Common myeloid progenitor, CD34-positive (primary cell): Measurements from ENCODE around the gene APOA1.
A peak's percentile ranks its signal among the peaks of the same experiment; 100 is the strongest.

Experiments used
- CTCF ChIA-PET: fragments of 350-600 bp; sonication (Branson Sonifier 250); formaldehyde crosslinking; loops from one replicate; lab custom pipeline; 2021; ENCODE audit warnings: antibody characterized with exemption; lab: Charles Lee
- POLR2A ChIA-PET: fragments of 350-600 bp; sonication (Branson Sonifier 250); formaldehyde crosslinking; loops from one replicate; lab custom pipeline; 2021; ENCODE audit warnings: antibody characterized with exemption; lab: Charles Lee
- DNase-seq, 3 donors: peaks; one replicate each; pipeline versions ENCODE4 v3.0.0 to v3.0.0-alpha.2; 2013
- H3K27ac ChIP-seq, 2 experiments: 1 replicate in 1 of 2; 2 replicates in 1 of 2; pipeline ENCODE4 v1.7.0; 2013; ENCODE audit warnings: inconsistent platforms in 2 of 2, low read length in 2 of 2, mild to moderate bottlenecking in 2 of 2, low read depth in 1 of 2, moderate library complexity in 1 of 2; ENCODE audit not compliant: severe bottlenecking in 2 of 2, insufficient read depth in 1 of 2, poor library complexity in 1 of 2
- H3K27me3 ChIP-seq, 5 experiments: replicated peaks in 2 of 5; 1 replicate in 3 of 5; 2 replicates in 2 of 5; pipeline versions ENCODE4 v1.6.1 to v1.7.0; 2013; ENCODE audit warnings: low read length in 4 of 5, mild to moderate bottlenecking in 2 of 5, moderate library complexity in 2 of 5, inconsistent platforms in 1 of 5; ENCODE audit not compliant: insufficient read depth in 5 of 5, control insufficient read depth in 4 of 5
- H3K36me3 ChIP-seq, 4 experiments: 1 replicate in 2 of 4; 2 replicates in 2 of 4; pipeline versions ENCODE4 v1.6.1 to v1.7.0; 2013; ENCODE audit warnings: low read length in 3 of 4, control low read depth in 1 of 4, mild to moderate bottlenecking in 1 of 4; ENCODE audit not compliant: control insufficient read depth in 4 of 4, insufficient read depth in 4 of 4
- H3K4me1 ChIP-seq, 4 experiments: 1 replicate in 3 of 4; 2 replicates in 1 of 4; pipeline versions ENCODE4 v1.6.1 to v1.7.1; 2013; ENCODE audit warnings: low read length in 3 of 4, mild to moderate bottlenecking in 3 of 4, control low read depth in 1 of 4, inconsistent platforms in 1 of 4, moderate library complexity in 1 of 4; ENCODE audit not compliant: control insufficient read depth in 4 of 4, insufficient read depth in 4 of 4; ENCODE audit errors: control extremely low read depth in 1 of 4
- H3K4me3 ChIP-seq, 7 experiments: 1 replicate in 4 of 7; 2 replicates in 3 of 7; pipeline versions ENCODE4 v1.5.1 to v1.7.0; 2013; ENCODE audit warnings: mild to moderate bottlenecking in 7 of 7, low read length in 6 of 7, moderate library complexity in 6 of 7, inconsistent platforms in 2 of 7, low read depth in 2 of 7, control low read depth in 1 of 7; ENCODE audit not compliant: insufficient read depth in 4 of 7, control insufficient read depth in 1 of 7; ENCODE audit errors: extremely low read depth in 1 of 7
- H3K9me3 ChIP-seq, 5 experiments: 1 replicate in 4 of 5; 2 replicates in 1 of 5; pipeline versions ENCODE4 v1.6.1 to v1.7.1; 2013; ENCODE audit warnings: low read length in 4 of 5, mild to moderate bottlenecking in 2 of 5, inconsistent platforms in 1 of 5, low read depth in 1 of 5, moderate library complexity in 1 of 5; ENCODE audit not compliant: control insufficient read depth in 4 of 5, insufficient read depth in 2 of 5; ENCODE audit errors: control extremely low read depth in 1 of 5
- WGBS: methylation state at CpG from one replicate; pipeline ENCODE4 v1.1.5; 2013; ENCODE audit not compliant: insufficient coverage; 5-methylcytosine and 5-hydroxymethylcytosine counted together

Gene APOA1

GRCh38 chr11:116875194-116875593 is 37.8 kb upstream of the APOA1 start:
- DNase-seq = no peak
- H3K4me1 ChIP-seq = peaks cover 8 to 40% (median 24%) of the 10 kb centered on the region in 4 experiments
- no peak overlapping the region for H3K4me3 ChIP-seq
- no peaks in the 10 kb centered on the region for H3K27me3 ChIP-seq
- POLR2A ChIA-PET = no interaction called here
- CTCF ChIA-PET = interaction anchor here (0.9 to 3.6 kb wide), 5 partner anchors 11 to 235 kb away, joined by 3 to 9 read pairs (median 4); no protein-coding TSS in a partner anchor
- 100% methylated on average over 3 of the region's 7 CpGs for WGBS
- peaks cover 24 to 52% (median 45%) of the 10 kb centered on the region in 4 experiments for H3K36me3 ChIP-seq
- no peaks in the 10 kb centered on the region for H3K9me3 ChIP-seq
- peak overlapping the region in 1 of 2 experiments; percentile 5 for H3K27ac ChIP-seq

GRCh38 chr11:116874251-116874650 is 36.8 kb upstream of the APOA1 start:
- Histone ChIP-seq H3K4me1 (peaks cover 12 to 47% (median 32%) of the 10 kb centered on the region in 4 experiments), H3K27ac (no peak overlapping the region), H3K36me3 (peaks cover 24 to 58% (median 51%) of the 10 kb centered on the region in 4 experiments), H3K4me3 (no peak overlapping the region), H3K27me3 (no peaks in the 10 kb centered on the region), H3K9me3 (no peaks in the 10 kb centered on the region)
- ChIA-PET POLR2A (no interaction called here), CTCF (interaction anchor here (0.6 to 3.6 kb wide), 7 partner anchors 10 to 236 kb away, joined by 3 to 9 read pairs (median 6); no protein-coding TSS in a partner anchor)
- no peak for DNase-seq
- WGBS = 90% methylated on average over 1 of the region's 2 CpGs

- peaks cover 14 to 53% (median 38%) of the 10 kb centered on the region in 4 experiments for H3K4me1 ChIP-seq
- ChIA-PET POLR2A (no interaction called here), CTCF (interaction anchor here (0.6 to 3.6 kb wide), 10 partner anchors 9 to 237 kb away, joined by 3 to 9 read pairs (median 4); no protein-coding TSS in a partner anchor)
- WGBS = 91% methylated on average over 10 of the region's 11 CpGs
- peaks cover 29 to 66% (median 55%) of the 10 kb centered on the region in 4 experiments for H3K36me3 ChIP-seq
- no peaks in the 10 kb centered on the region for H3K9me3 ChIP-seq
- DNase-seq = no peak
- no peaks in the 10 kb centered on the region for H3K27me3 ChIP-seq
- H3K27ac ChIP-seq = no peak overlapping the region
- H3K4me3 ChIP-seq = no peak overlapping the region
Observed at GRCh38 chr11:116873381-116873780, 36.0 kb upstream of the APOA1 start.

GRCh38 chr11:116871248-116871647 is 33.8 kb upstream of the APOA1 start:
- CTCF ChIA-PET = interaction anchor here (1.7 to 3.1 kb wide), 4 partner anchors 35 to 235 kb away, joined by 8 to 14 read pairs (median 12); partner anchors contain the start of gene APOA5
- DNase-seq = peak in 2 of 3 donors; percentile 42 to 58

GRCh38 chr11:116870054-116870453 is 32.6 kb upstream of the APOA1 start:
- ChIA-PET CTCF (interaction anchor here (1.0 to 3.1 kb wide), 9 partner anchors 9 to 309 kb away, joined by 3 to 14 read pairs (median 8); partner anchors contain the start of genes APOA5 and SIDT2), POLR2A (interaction anchor here (0.6 to 1.6 kb wide), 2 partner anchors 17 to 719 kb away, joined by 3 to 6 read pairs; no protein-coding TSS in a partner anchor)
- no peaks in the 10 kb centered on the region for H3K27me3 ChIP-seq
- no peak overlapping the region for H3K4me3 ChIP-seq
- peaks cover 14 to 37% (median 33%) of the 10 kb centered on the region in 4 experiments for H3K4me1 ChIP-seq
- H3K27ac ChIP-seq = peak overlapping the region; percentile 53 to 61
- WGBS = 9% methylated on average over 3 of the region's 3 CpGs
- peak; percentile 57 to 97 (median 96) for DNase-seq
- peaks cover 44 to 82% (median 70%) of the 10 kb centered on the region in 4 experiments for H3K36me3 ChIP-seq
- no peaks in the 10 kb centered on the region for H3K9me3 ChIP-seq

More at GRCh38 chr11:116871248-116871647, 33.8 kb upstream of the APOA1 start:
- H3K27ac ChIP-seq = peak overlapping the region; percentile 53 to 61
- H3K9me3 ChIP-seq = no peaks in the 10 kb centered on the region
- no peaks in the 10 kb centered on the region for H3K27me3 ChIP-seq
- 60% methylated on average over 2 of the region's 3 CpGs for WGBS
- H3K4me3 ChIP-seq = no peak overlapping the region
- H3K36me3 ChIP-seq = peaks cover 46 to 82% (median 69%) of the 10 kb centered on the region in 4 experiments
- POLR2A ChIA-PET = interaction anchor here (0.5 to 0.6 kb wide), 2 partner anchors 299 to 312 kb away, joined by 3 to 5 read pairs; no protein-coding TSS in a partner anchor
- peaks cover 14 to 42% (median 34%) of the 10 kb centered on the region in 4 experiments for H3K4me1 ChIP-seq

GRCh38 chr11:116869610-116870009 is 32.2 kb upstream of the APOA1 start:
- CTCF ChIA-PET = interaction anchor here (0.8 to 3.1 kb wide), 9 partner anchors 11 to 310 kb away, joined by 3 to 14 read pairs (median 4); partner anchors contain the start of genes APOA5 and SIDT2
- 100% methylated on average over 3 of the region's 4 CpGs for WGBS
- POLR2A ChIA-PET = interaction anchor here (1.6 kb wide), 1 partner anchor 16 kb away, joined by 6 read pairs; no protein-coding TSS in a partner anchor
- peak overlapping the region in 1 of 7 experiments; percentile 11 for H3K4me3 ChIP-seq
- H3K27ac ChIP-seq = peak overlapping the region; percentile 53 to 61
- no peaks in the 10 kb centered on the region for H3K9me3 ChIP-seq
- H3K4me1 ChIP-seq = peaks cover 14 to 37% (median 33%) of the 10 kb centered on the region in 4 experiments
- DNase-seq = no peak
- no peaks in the 10 kb centered on the region for H3K27me3 ChIP-seq
- peaks cover 42 to 82% (median 71%) of the 10 kb centered on the region in 4 experiments for H3K36me3 ChIP-seq
